GM21447 (cell line): ENCODE data around the gene GLP2R.
"Not testable (repeated sequence)": the region's sequence is repeated elsewhere in the genome, so short reads cannot be mapped to it uniquely, and the experiment has no call there.

ENCODE experiments used
- ATAC-seq: cut with Tn5 transposase; IDR thresholded peaks from one replicate; pipeline ENCODE4 v1.9.1; 2021; ENCODE audit not compliant: unreplicated experiment

GLP2R gene

DNA sequence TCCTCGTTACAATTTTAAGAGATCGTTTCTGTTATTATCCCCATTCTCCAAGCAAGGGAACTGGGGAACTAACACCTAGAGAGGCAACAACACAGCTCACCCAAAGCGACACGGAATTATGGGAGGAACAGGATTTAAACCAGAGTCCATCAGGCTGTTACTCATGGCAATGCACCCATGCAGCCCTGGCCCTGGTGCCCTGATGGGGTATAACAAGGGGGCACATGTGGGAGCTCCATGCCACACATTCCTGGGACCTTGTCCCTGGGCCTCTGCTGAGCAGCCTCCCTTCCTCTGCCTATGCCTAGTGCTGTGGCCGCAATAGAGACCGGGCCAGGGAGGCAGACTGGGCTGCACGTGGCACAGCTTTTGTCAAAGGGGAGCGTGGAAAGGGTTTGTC, 92.6 kb downstream of the GLP2R start:
- ATAC-seq = no peak

DNA sequence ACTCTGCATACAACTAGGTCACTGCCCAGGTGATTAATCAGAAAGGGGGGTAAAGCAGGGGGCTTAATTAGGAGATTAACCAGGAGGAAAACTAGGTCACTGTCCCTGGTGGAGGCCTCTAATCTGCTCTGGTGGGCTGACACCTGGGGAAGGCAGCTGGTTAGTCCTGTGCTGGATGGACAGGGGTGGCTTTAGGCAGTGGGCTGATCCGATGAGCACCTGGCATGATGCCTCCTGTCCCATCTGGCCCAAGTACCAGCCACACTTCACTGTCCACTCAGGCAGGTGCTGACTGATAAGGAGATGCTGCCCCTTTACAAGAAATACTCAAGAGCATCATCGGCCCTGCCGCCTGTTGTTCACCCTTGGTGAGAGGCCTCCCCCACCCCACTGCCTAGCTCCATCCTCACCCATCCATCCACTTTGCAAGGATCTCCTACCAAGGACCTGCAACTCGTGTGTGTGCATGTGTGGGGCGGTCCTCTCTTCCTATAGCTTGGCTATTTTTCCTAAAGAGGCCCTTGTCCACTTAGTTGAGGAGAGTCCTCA, 93.2 kb downstream of the GLP2R start:
- no peak for ATAC-seq

DNA sequence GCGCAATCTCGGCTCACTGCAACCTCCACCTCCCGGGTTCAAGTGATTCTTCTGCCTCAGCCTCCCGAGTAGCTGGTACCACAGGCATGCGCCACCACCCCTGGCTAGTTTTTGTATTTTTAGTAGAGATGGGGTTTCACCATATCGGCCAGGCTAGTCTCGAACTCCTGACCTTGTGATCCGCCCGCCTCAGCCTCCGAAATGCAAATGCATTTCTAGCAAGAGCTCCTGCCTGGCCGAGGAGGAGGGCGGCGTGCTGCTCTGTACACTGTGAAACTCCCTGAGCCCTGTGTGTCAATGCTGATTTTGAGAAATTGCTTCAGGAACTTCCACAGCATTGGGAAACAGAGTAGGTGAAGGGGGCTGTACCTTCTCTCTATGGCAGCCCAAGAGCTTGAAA, 95.5 kb downstream of the GLP2R start:
- not testable (repeated sequence) for ATAC-seq

DNA sequence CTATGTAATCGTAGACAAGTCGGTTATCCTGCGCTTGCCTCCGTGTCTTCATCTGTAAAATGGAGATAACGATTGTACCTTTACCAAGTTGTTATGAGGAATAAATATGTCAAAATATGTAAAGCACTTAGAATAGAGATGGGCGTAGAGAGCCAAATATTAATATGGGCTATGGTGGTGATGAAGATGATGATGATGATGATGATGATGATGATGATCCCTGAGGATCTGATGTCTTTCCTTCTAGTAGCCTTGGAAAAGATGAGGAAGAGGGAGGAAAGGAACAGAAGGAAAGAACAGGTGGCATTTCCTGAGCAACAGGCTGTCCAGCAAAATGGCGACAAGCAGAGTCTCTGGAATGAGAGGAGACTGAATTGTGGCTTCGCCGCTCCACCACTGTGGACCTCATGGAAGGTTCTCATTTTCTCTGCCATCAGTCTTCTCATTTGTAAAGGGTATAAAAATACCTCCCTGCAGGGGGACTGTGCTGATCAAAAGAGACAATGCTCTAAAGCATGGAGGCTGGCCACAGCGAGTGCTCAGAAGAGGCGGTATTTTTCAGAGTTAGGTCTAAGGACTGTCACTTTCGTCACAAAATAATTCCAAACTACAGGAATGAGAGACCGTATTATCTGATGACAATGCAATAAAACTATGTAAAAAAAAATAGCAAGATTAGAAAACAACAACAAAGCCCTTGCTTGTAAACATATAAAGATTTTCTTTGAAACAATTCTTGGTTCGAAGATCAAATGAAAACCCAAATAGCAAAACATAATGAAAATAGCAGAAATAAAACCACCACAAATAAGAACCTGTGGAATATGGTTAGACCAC, 96.5 kb downstream of the GLP2R start:
- ATAC-seq = no peak

- ATAC-seq = no peak
Measured at GRCh38 chr17:9924735-9925191, 99.0 kb downstream of the GLP2R start.

- no peak for ATAC-seq
Measured at GRCh38 chr17:9925457-9925856, 99.7 kb downstream of the GLP2R start.

DNA sequence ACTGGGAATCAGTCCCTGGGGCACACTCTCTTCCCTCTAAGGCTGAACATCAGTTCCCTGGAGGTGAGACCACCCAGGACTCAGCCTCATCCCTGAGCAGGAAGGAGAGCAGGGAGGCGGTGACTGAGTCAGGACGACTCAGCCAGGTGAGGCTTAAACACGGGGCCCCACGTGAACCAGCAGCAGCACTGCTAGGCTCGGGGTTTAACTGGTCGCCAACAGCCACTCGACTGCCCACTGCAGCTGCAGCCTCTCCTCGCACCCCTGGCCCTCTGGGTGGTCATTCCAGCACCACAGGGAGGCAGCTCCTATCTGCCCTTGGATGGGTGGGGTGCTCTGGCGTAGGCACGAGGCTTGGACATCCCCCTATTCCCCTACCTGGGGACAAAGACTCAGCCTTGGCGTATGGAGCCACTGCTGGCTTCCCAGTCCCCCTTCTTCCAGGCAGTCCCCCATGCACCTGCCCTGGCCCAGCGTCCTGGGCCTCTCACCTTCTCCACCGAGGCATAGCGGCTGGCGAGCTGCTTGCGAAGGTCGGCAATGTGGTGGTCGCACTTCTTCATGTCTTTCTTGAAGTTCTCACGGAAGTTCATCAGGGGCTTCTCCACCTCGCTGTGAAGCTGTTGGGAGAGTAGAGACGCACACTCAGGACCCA, 100.6 kb downstream of the GLP2R start:
- ATAC-seq = no peak

DNA sequence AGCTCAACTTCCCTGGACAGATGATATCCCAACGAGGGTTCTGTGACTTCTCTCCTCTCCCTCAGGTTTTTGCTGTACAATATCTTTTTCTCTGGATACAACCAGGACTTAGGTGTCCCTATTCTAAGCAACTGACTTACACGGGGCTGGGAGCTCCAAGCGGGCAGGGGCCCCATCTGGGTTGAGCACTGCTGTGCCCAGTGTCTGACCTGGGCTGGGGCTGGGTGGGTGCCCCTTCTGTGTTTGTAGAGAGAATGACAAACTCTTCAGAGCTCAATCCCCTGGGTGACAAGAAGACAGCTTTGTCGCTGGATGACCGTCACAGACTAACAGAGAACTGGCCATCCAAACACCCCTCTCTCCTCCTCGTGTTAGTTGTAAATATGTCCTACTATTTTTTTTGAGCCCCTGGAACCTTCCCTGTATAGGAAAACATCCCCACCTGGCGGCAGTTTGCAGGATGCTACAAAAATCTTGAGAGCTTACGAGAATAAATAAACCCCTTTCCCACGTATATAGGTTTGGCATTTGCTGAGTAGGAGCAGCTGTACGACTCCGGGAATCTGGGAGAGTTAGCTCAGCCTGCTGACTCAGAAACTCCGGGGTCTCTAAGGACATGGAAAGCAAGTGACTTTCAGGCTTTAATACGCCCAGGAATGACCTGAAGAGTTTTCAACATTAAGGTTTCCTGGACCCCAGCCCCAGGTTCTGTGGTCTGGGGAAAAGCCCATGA, 103.0 kb downstream of the GLP2R start:
- no peak for ATAC-seq

- ATAC-seq = no peak
Measured at GRCh38 chr17:9929871-9930270, 104.1 kb downstream of the GLP2R start.

DNA sequence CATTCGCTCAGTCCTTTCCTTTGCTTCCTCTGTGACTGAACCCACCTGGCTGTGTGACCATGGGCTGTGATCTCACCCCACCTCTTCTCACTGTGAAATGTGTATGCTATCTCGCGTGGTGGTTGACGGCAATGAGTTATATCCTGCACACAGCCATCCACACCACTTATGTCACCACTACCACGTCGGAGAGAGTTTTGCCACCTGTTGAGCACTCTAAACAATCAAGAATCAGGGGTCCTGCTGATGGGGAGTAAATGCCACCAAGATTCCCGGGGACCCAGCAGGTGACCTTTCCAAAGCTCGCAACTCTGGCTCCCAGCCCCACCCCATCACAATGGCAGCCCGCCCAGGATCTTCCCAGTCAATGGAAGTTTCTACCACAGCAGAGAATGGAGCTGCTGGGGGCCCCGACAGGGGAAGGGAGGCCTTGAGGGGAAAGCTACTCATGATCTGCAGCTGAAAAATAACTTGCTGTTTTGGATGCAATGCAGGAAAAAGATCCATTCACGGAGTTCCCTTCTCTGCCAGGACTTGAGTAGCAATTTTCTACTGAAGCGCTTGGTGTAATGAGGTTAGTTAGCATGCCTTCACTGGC, 105.5 kb downstream of the GLP2R start:
- ATAC-seq = no peak

DNA sequence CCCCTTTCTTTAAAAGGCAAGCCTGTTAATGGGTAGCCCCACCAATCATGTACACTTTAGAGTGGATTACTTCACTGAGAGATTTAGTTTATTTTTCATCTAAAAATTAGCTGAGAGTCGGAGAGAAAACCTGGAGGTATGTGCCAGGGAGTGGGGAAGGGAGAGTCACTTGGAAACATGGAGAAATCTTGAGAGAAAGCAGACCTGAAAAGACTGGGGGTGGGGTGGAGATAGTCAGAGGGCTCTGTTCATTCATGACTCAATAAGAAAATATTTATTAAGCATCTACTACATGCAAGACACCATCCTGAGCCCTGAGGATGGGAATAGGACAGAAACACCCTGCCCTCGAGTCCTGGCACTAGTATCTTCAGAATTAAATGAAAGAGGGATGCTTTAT, 106.8 kb downstream of the GLP2R start:
- ATAC-seq = no peak

- no peak for ATAC-seq
Measured at GRCh38 chr17:9934331-9934730, 108.6 kb downstream of the GLP2R start.

DNA sequence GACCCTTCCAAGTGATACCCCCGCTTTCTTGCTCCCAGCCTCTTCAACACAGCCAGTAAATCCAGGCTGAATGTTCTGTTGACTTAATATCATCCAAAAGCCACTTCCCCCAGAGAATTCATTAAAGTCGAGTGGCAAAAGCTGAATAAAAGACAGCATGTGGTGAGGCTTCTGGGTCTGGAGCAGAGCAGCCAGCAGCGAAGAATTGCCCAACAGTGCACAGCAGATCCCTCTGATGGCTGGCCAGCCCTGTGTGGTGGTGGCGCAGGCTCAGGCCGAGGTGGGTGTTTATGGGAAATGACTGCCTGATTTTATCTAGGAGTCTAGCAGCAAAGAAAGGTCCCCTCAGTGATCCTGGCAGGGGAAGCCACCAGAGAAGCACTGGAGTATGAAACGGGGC, 109.7 kb downstream of the GLP2R start:
- ATAC-seq = no peak

GRCh38 chr17:9936095-9936494, 110.4 kb downstream of the GLP2R start:
- no peak for ATAC-seq

GRCh38 chr17:9937241-9937761, 111.6 kb downstream of the GLP2R start:
- no peak for ATAC-seq

- no peak for ATAC-seq
Measured at GRCh38 chr17:9937901-9938300, 112.2 kb downstream of the GLP2R start.

DNA sequence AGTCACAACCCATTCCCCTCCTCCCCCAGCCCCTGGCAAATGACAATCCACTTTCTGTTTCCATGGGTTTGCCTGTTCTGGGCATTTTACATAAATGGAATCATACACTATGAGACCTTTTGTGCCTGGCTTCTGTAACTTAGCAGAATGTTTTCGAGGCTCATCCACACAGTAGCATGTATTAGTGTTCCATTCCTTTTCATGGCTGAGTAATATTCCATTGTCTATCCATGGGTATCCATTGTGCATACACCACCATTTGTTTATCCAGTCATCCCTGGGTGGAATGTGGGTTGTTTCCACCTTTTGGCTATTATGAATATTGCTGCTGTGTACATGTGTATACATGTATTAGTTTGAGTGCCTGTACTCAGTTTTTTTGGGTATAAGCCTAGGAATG, 113.0 kb downstream of the GLP2R start:
- no peak for ATAC-seq

GRCh38 chr17:9940841-9941240, 115.1 kb downstream of the GLP2R start:
- no peak for ATAC-seq

GRCh38 chr17:9941305-9941704, 115.6 kb downstream of the GLP2R start:
- no peak for ATAC-seq
